ENCODE results near the gene CNOT4.
"Not testable (repeated sequence)": the region's sequence is repeated elsewhere in the genome, so short reads cannot be mapped to it uniquely, and the experiment has no call there.

Gene CNOT4

DNA sequence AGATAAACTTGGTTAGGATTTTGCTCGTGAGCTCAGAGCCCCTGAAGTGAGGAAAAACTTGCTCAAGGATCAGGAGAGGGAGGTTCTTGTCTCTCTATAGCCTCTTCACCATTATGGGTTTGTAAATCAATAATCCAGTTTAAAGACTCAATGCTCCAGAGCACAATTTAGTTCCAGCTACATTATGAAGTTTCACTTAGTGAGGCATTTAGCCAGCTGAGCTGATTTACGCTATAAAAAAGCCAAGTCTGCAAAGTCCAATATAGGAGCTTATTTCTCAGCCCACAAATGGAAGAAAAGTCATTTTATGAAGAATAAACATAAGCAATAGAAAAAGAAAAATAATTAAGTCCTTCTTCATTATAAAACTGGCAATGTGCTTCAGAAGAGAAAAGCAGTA, 145.7 kb downstream of the CNOT4 start:
- DNase-seq (ENCODE audit: low spot score) = no peak

DNA sequence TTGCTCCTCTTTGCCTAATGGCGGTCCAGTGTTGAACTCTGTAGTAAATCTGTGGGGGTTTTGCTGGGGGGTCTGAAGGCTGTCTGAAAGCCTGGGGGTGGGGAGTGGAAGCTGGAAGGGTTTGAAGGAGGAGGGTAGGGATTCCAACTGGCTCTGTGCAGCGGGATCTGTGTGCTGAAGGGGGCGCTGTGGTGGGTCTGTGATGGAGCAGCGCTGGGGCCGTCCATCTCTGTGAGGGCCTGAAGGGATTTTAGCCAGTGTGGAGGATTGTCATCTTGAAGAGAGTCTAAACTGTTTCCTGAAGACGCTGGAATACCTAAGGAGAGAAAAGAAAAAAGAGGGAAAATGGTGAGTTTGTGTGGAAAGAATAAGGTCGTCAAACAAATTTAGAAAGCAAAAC, 147.0 kb downstream of the CNOT4 start:
- no peak for DNase-seq (ENCODE audit: low spot score)

DNA sequence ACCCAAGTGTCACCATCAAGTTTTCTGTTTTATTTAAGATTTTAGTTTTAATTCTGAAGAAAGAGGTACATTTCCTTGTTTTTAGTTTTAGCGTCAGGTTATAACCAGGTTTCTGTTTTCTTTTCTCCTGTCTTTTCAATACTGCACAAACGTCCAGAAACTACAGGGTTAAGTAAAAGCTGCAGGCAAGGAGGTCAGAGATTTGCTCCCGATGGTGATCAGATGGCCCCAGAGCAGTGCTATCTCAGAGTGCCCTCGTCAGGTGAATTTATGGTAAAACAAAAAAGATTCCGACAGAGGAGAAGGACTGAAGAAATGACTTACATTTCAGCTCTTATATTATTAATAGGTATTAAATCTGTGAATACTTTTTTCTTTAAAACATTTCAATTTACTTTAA, 148.1 kb downstream of the CNOT4 start:
- no peak for DNase-seq (ENCODE audit: low spot score)

DNA sequence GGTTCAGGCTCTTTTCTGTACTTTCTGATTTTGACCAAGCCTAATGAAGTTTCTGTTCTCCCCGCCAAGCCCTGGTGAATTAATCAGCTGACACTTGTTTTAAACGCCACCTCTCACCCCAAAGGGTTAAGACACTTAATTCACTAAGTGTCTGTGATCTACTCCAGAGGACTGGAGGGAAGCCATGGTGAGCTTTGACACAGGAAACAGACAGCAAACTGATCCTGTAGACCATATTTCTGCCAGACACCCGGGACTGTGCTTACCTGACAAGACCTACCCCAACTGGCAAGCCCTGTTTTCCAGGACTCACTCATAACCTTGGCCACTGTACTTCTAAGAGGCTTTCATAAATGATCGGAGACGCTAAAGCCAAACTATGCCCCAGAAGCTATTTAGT, 150.3 kb downstream of the CNOT4 start:
- DNase-seq (ENCODE audit: low spot score) = no peak

DNA sequence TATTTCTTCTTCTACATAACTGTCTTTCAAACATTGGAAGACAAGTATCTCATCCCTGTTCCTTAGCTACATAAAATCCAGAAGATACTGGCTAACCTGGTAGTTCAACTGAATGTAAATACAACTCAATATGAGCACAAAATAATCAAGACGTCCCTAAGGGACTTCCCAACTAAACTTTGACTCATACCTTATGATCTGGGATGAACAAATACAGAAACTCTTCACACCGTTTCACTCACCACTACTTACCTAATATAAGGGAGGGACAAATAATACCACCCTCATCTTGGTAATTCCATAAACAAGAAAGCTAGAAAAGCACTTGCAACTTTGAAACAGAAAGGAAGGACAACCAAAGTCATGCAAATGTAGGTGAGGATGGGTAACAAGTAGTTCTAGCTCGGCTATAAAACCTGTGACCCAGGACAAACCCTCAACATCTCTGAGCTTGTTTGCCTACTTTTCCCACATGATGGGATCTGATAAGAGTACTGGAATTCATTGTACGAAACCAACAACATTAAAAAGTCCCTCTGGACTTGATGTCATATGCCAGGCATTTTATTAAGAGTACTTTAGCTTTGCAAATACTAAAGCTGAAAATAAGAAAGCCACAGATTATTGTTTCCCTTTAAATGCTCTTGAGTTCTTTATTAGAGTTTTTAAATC, 154.4 kb downstream of the CNOT4 start:
- DNase-seq (ENCODE audit: low spot score) = no peak

DNA sequence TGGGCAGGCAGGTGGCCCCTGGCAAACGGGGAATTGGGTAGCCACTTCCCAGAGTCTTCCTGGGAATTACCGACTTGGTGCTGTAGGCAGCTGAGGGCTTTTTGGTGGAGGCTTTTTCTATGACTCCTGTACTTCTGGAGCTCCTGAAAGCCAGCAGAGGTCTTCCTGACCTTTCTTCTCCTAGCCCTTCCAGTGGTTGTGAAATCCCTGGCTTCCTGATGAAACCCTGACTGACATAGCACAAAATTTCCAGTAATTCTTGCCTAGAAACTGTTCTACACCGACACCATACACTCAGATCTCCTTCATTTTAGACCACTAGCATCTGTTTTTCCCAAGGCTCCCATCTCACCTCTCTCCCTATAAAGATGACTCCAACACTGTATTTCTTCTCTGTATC, 156.1 kb downstream of the CNOT4 start:
- no peak for DNase-seq (ENCODE audit: low spot score)

DNA sequence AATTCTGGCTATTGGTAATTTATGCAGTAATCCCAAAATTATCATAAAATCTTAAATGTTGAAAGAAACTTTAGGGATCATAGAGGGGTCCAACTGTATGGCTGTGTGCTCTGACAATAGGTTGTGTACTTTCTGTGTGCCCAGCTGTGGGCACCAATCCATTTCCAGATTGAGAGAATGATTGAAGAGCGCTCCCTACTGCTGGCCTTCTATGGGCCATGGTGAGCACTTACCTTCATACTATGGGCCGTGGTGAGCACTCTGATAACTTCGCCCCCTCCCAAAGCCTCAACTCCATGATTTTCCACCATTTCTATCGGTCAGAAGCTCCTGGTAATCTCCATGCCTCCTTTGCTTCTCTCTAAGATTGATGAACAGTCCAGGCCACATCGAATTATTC, 157.6 kb downstream of the CNOT4 start:
- no peak for DNase-seq (ENCODE audit: low spot score)

DNA sequence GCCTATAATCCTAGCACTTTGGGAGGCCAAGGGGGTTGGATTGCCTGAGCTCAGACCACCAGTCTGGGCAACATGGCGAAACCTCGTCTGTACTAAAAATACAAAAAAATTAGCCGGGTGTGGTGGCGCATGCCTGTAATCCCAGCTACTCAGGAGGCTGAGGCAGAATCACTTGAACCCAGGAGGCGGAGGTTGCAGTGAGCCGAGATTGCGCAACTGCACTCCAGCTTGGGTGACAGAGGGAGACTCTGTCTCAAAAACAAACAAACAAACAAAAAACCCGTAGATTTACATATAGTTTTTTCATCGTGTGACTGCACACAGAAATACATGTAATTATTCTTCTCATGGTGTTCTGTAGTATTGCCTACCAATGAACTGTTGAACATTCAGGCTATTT, 158.8 kb downstream of the CNOT4 start:
- DNase-seq (ENCODE audit: low spot score) = not testable (repeated sequence)

DNA sequence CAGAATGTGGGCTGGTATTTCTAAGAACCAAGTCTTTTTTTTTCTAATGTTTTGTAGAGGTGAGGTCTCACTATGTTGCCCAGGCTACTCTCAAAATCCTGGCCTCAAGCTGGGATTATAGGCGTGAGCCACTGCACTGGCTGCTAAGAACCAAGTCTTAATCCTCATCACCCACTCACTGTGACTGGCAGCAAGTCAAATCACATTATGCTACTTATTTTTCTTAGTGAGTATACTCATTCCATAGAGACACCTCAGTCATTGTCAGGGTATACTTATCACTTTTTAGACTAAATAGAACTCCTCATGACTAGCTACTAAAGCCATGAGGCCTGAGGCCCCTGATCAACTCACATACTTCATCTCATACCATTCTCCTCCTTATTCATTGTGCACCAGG, 160.2 kb downstream of the CNOT4 start:
- DNase-seq (ENCODE audit: low spot score) = no peak

DNA sequence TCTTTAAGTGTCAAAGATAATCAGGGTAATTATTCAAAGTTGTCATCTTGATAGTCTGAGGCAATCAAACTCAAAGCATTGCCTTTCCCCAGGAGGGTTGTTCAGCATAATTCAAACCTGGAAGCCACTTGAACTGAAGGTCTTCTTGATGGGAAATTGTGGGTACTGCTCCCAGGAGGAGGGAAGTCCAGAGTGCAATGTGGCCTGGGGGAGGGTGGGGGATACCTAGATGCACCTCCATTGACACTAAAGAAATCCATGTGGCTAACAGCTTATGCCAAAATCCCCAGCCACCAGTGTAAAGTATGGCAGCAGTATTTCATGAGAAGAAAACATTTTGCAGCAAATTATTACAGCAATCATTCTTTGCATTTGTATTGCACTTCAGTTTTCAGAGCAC, 161.4 kb downstream of the CNOT4 start:
- no peak for DNase-seq (ENCODE audit: low spot score)

DNA sequence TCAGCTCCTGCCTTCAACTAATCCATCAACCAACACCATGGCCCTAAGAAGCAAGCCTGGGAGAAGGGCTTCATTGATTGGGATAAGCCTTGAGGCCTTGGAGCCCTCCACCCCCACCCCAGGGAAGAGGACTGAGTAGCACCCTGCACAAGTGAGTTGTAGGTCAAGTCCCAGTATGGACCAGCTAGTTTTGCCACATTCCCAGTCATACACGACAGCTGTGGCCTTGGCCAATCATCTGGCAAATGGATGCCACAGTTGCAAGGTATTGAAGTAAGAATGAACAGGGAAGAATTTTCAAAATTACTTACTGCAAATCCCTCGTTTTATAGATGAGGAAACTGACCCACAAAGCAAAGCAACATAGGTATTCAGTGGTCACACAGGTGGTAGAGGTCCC, 166.5 kb downstream of the CNOT4 start:
- no peak for DNase-seq (ENCODE audit: low spot score)

DNA sequence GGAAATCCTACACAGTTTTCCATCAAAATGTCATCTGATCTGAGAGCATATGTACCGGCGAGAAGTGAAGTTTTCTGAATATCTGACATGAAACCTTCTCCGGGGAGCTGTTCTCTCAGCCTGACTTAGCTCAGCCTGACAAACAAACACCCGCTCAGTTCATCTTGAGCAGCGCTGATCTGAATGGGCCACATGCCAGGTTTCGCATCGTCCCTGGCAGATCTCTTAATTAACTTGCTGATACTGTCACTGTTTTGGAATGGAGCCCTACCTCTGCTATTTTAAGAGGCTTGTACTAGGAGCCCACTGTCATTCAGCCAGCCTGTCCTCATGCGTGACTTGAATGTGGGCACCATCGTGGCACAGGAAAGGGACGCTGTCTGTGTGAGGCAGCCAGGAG, 167.0 kb downstream of the CNOT4 start:
- DNase-seq (ENCODE audit: low spot score) = no peak

DNA sequence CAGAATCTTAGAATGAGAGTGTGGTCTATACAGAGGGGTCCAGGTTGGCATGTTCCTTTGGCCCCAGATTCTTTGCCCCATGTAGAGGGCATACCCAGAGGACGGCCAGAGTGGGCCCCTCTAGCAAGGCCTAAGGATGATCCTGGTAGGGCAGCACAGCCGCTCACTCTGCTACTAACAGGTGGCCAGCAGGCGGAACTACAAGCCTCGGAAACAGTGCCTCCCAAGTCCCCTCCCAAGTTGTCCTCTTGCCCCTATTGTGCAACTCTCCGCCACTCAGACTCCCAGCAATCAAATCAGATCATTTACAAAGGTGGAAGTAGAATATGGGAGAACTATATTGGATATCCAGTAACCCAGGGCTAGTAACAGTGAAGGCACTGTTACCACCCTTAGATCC, 168.9 kb downstream of the CNOT4 start:
- DNase-seq (ENCODE audit: low spot score) = no peak

DNA sequence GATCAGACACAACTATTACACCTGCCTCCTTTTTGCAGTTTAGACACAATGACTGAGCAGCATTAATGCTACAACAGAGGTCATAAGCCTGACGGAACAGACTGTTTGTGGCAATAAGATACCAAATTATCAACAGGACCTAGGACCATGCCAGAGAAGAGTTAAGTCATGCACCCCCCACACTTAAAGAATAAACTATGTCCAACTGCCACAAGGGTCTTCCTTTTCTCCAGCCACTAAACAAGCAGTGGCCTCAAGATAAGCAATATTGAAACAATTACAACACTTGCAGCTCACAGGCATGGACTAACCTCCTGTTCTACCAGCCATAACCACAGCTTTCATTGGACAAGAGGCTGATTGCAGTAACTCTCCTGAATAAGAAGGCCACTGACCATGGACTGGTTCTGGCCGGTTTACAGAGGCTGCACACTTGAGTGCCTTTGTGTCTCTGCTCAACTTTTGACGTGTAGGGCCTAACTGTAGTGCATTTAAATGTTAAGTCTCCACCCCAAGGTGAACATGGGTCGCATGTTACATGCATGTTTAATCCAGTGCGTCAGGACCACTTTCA, 171.8 kb downstream of the CNOT4 start:
- no peak for DNase-seq (ENCODE audit: low spot score)

DNA sequence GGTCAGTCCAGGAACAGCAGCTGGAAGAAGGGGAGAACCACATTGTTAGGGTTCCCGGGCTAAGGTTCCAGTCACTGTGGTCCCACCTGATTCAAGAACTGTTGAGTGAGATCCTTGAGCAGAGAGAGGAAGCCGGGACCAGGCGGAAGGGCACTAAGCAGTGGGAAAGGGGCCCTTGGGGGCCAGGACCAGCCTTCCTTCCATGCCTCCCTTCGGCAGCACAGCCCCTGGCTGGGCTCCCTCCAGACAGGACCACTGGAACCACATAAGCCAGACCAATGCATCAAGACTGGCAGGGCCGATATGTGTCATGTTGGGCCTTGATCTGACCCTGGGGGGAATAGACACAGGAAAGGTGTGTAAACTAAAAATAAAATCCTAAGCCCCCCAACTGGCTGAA, 172.4 kb downstream of the CNOT4 start:
- DNase-seq (ENCODE audit: low spot score) = no peak

DNA sequence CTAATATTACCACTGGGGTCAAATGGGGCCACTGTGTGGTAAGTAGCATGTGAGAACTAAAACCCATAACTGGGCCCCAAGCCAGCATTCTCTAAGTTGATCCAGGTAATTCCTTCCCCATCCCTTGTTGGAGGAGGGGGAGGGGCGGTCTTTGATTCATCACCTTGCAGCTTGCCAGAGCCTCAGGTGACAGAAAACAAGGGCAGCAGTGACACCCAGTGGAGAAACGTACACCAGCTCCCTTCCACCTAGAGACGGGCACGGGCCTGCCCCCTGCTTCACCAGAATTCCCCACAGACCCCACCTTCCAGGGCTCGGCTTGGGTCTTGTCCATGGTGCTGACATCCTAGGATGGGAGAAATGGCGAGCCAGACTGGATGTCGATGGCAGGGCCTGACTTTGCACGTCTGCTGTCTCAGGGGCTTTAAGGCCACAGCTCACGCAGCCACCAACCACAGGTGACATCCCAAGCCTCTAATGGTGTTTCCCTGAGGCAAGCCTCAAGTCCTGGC, 174.2 kb downstream of the CNOT4 start:
- DNase-seq (ENCODE audit: low spot score) = peak; percentile 29

DNA sequence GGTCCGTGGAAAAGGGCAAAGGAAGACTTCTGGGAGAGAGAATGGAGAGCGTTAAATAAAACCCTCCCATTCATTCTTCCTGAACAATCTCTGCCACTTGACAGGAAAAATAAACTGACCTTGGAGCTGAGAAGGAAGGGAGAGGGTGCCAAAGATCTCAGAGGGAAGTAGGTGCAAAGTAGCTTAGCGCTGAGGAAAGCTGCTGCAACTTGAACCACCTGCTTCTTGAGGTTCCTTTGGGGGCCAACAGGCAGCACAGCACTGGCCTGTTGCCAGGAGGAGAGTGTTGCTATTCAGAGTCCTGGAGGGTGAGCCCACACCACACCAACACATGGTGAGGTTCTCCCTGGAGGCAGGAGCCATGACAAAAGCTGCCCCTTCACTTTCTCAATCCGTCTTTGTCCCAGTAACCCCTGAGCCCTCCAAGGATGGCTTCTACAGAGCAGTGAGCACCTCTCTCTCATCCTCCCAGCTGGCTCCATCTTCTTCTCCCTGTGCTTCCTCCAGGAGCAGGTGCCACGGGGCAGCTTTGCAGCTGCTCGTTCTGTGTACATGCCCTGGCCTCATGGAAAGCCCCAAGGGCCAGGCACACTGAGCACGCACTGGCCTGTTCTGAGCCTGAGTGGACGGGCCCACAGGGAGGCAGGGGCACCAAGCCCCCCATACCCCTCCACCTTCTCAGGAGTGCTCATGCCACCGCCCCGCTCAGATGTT, 174.9 kb downstream of the CNOT4 start:
- no peak for DNase-seq (ENCODE audit: low spot score)

DNA sequence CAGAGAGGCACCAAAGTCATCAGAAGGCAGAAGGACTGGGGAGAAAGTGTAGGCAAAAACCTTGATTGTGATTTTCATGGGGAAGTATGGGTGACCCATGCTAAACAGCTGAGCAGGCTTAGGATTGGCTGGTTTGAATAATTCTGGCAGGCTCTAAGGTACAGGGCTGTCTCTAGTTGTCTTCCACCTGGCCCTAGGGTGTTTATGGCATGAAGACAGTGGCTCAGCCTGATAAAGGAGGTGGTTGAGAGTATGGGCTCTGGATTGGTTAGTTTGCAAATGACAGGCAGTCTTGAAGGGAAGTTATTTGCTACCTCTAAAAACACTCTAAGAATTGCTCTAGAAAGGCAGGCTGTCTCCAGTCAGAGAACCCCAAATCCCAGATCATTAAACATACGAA, 176.0 kb downstream of the CNOT4 start:
- DNase-seq (ENCODE audit: low spot score) = no peak

DNA sequence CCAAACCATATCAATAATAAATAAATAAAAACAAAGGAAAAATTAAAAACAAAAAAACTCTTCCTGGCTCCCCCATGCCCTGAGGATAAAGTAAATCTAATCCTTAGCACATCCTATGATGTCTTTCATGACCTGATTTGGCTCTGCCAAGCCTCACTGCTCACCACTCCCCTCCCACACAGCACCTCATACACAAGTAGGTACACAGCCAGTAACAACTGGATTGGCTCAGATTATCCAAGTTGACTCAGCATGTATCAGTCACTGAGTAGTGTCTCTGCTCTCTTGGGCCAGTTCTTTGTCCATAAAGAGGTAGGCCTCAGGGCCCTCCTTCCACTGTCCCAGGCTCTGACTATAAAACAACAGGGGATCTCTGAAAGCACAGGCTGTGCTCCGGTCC, 176.7 kb downstream of the CNOT4 start:
- no peak for DNase-seq (ENCODE audit: low spot score)

DNA sequence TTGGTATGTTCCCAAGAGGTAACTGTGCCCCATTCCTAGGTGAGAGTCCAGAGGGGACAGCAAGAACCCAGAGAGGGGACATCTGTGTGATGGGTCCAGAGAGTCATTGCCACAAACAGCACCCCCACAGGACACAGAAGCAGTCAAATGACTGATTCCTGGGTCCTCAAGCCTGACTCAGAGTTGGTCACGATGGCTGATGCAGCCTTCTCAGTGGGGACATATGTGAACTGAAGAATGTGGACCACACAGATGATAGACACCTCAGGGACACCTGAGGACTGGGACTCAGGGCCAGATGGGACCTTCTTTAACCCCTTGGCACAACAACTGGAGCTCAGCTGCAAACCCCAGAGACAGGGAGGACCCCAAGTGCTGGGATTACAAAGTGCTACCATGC, 179.8 kb downstream of the CNOT4 start:
- no peak for DNase-seq (ENCODE audit: low spot score)

DNA sequence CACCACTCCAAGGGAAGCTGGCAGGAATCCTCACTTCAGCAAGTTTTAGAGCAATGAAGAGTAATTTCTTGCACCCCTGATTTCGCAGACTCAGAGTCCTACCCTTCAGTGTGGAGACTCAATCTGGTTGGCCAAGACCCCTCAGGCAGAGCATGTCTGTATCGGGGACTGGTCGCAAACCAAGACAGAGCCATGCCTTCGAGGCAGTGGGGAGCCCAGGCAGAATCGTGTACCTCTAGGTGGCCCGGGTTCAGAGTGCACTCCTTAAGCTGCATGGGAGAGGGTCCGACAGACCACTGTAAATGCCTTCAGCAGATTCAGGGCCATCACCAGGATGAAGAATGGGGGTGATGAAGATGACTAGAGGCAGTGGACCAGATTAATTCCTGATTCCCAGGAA, 181.4 kb downstream of the CNOT4 start:
- DNase-seq (ENCODE audit: low spot score) = no peak

DNA sequence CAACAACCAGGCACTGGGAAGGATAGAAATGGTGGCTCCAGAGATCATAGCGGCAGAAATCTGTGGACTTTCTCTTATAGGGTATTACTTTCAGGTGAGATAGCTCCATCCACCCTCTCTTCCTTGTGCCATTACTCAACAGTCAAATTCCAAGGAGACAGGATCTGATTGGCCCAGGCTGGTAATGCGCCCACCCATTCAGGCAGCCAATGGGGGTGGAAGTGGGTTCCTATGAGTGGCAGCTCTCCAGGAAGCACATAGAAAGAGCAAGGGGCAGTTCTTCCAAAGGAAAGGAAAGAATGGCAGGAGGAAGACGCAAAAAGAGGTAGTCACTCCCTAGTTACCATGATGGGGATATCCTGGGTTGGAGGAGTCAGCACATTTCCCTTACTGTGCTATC, 181.8 kb downstream of the CNOT4 start:
- DNase-seq (ENCODE audit: low spot score) = no peak

DNA sequence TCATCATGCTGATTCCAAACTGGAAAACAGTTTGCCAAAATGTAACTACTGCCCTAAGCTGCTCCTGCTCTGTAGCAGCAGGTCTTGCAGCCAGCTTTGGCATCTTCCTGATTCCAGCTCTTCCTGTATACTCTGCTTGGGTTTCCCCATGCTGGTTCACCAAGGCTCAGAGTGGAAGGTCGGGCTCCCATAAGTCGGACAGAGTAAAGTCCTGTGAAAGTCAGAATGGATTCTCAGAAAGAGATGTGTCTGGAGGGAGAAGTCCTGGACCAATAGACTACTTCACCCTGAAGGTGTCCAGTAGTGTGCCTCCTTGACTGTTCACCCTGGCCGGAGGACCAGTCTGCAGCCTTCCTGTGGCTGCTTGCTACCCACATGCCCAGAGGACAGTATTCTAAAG, 182.4 kb downstream of the CNOT4 start:
- DNase-seq (ENCODE audit: low spot score) = no peak

Data from activated CD4-positive, alpha-beta T cell treated with anti-CD3 and anti-CD28 coated beads, Interleukin-2, Interleukin-4, amounts not matched to agents 100 ng/mL and 50 ng/mL, durations not matched to agents 16 hours and 8 hours (primary cell).